Hematopoietic multipotent progenitor cell treated with erythropoietin and hydrocortisone succinate and interleukin-3 and kit ligand, for 6 days (in vitro differentiated cells): ENCODE data around the gene VASP.
A peak's percentile ranks its signal among the peaks of the same experiment; 100 is the strongest.
"Not testable (repeated sequence)": the region's sequence is repeated elsewhere in the genome, so short reads cannot be mapped to it uniquely, and the experiment has no call there.

Source experiments
- DNase-seq: peaks from one replicate; pipeline ENCODE4 v3.0.0-alpha.2; 2015

VASP gene

DNA sequence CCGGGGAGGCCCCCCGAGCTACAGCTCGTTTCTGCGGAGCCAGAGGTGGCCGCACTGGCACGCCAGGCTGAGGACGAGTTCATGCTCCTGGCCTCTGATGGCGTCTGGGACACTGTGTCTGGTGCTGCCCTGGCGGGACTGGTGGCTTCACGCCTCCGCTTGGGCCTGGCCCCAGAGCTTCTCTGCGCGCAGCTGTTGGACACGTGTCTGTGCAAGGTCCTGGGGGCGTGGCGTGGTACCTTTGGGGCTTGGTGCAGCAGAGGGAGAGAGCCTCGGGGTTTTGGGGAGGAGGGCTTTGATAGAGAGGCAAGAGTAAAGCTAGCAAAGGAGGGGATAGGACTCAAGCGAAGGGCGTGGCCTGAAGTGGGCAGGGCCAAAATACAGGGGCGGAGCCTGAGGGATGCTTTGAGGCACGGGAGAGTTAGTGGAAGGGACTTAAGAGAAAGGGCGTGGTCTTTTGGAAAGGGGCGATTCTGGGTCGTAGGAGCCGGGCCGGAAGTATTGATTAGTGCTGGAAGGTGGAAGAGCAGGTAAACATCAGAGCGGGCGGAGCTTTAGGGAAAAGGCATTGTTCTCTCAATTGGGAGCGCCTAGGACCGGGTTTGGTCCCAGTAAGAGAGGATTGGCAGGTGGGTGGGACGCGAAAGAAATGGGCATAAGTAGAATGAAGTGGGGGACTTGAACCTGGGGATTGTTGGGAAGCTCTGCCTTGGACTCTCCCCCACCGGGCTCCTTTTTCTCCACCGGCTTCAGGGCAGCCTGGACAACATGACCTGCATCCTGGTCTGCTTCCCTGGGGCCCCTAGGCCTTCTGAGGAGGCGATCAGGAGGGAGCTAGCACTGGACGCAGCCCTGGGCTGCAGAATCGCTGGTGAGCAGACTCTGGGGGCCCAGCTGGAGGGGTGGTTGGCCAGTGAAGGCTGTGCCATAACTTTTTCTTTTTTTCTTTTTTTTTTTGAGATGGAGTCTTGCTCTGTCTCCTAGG, 7.8 kb upstream of the VASP start:
- peak; percentile 77 for DNase-seq

DNA sequence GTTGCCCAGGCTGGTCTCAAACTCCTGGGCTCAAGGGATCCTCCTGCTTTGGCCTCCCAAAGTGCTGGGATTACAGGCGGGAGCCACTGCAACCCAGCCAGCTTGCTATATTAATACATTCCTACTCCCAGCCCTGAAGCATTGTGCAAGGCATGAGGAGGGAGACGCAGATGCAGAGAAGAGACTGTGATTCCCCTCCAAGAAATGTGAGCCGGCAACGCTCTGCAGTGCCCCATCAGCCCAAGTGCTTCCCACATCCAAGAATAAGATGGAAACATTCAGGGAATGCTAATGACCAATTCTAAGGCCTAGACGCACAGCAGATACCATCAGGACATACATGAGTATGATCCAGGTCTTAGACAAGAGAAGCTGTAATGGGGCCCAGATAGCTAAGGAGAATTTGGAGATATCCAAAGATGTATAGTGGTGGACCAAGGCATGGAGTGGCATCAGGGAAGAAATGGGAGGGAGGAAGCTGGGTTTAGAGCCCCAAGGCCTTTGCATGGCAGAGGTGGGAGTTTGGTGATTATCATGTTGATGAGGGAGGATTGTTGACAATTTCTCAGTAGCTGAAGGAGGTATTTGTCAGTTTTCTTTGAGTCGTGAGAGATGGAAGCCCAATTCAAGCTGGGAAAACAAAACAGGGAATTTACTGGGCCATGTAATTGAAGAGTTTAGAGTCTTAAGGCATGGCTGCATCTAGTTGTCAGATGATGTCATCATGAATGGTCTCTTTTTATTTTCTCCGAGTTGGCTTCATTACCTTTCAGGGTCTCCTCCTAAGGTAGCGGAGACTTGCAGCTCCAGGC, 6.2 kb upstream of the VASP start:
- no peak for DNase-seq

DNA sequence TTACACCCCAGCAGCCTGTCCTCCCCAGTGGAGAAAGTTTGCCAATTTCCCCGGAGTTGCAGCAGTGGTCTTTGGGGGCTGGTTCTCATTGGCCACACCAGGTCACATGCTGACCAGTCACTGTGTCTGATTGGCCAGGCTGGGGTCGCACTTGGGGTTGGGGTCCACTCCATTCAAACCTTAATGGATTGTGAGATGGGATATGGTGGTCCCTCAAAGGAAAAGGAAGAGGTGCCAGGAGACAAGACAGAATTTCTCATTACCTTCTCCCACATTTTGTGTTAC, 5.6 kb upstream of the VASP start:
- DNase-seq: no peak

DNA sequence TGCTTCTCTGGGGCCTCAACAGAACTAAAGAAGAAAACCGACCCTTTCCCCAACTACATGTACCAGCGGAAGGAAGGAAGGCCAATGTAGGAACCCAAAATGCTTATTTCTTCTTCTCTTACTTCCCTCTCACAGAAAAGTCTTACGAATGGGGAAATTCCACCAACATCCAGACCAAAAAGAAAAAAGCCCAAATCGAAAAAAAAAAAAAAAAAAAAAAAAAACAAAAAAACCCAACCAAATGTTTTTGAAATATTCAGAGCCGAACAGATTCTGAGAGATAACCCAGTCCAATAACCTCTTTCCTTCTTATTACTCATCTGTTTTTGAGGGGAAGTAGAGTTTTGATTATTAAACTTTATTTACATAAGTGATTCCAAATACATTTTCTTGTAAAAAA, 5.2 kb upstream of the VASP start:
- no peak for DNase-seq

DNA sequence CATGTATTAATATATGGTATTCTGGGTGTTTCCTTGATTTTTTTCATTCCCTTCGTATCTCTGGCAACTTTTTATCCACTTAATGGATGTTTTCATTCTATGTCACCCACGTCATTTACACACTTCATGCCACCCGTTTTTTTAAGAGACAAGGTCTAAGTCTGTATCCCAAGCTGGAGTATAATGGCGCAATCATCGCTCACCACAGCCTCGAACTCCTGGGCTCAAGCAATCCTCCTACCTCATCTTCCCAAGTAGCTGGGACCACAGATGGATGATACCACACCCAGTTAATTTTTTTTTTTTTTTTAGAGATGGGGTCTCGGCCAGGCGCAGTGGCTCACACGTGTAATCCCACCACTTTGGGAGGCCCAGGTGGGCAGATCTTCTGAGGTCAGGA, 3.4 kb upstream of the VASP start:
- no peak for DNase-seq

DNA sequence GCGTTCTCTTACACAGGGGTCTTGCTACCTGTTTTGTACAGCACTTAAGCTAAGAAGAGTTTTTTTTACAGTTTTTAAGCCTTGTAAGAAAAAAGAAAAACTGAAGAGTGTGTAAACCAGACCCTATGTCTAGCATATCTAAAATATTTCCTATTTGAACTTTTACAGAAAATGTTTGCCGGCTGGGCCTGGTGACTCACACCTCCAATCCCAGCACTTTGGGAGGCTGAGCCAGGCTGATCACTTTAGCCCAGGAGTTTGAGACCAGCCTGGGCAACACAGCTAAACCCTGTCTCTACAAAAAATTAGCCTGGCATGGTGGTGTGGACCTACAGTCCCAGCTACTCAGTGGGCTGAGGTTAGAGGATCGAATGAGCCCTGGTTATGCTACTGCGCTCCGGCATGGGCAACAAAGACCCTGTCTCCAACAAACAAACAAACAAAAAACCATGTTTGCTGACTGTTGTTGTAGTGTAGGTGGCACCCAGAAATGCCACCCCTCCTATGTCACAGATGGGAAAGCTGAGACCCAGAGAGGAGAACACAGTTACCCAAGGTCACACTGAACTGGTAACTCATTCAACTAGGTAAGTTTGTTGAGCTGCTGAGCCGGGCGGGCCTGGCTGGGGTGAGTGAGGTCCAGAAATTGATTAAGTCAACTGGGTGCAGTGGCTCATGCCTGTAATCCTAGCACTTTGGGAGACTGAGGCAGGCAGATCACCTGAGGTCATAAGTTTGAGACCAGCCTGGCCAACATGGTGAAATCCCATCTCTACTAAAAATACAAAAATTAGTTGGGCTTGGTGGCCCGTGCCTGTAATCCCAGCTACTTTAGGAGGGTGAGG, 1.9 kb upstream of the VASP start:
- no peak for DNase-seq

DNA sequence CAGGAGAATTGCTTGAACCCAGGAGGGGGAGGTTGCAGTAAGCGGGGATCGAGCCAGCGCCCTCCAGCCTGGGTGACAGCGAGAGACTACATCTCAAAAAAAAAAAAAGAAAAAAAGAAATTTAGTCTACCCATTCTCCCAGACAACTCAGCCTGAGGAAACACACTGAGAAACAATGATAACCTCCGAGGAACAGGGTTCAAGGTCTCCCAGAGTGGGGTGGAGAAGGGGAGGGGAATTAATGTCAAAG, 1.4 kb upstream of the VASP start:
- DNase-seq: no peak

DNA sequence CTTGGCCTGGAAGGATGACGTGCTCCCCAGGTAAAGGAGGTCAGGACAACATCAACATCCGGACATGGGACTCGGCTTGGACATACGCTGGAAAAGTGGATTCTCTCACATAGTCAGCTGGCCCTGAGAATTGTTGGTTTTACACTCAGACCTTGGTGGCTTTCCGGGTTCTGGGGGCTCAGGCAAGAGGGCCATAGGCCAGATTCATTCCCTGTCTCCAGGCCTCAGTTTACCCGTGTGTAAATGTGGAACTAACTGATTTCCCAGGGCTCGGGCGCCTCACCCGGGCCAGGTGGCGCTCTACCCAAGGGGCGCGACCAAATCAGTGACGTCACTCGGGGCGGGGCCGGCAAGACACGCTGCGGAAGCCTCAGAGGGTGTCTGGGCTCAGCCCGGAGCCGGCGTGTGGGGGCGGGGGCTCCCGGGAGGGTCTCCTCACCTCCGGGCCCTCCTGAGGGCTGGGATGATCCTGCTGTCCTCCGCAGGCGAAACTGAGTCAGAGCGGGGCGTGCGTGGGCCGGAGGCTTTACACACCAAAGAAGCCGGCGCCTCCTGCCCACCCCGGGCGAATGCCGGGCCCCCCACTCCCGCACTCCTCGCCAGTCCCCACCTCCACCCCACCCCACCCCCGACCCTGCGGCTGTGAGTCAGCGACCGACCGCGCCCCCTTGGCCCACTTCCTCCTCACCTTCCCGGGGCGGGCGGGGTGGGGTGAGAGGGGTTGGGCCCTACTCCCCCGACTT, 862 bp upstream of the VASP start:
- DNase-seq: peak; percentile 95

DNA sequence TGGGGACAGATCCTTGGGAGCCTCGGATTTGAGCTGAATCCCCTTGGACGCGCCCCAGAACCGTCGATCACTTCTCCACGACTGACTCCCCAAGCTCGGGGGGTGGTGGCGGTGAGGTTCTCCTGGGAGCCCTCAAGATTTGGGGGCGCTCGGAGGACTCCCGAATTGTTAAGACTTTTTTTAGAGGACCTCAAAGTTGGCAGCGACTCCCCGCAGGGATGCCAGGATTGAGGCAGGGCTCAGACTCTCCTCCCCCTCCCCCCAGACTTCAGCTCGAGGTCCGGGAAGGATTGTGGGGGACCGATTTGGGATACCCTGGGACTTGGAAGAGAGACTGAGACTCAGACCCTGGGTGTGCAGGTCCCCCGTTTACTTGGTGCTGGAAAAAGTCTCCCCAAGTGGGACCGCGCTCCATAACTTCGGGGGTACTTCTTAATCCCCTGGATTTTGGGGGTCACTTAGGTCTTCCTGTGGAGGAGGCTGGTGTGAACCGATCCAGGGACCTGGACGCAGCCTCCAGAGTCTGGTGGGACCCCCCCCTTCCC, 665 bp downstream of the VASP start:
- DNase-seq: peak; percentile 32

DNA sequence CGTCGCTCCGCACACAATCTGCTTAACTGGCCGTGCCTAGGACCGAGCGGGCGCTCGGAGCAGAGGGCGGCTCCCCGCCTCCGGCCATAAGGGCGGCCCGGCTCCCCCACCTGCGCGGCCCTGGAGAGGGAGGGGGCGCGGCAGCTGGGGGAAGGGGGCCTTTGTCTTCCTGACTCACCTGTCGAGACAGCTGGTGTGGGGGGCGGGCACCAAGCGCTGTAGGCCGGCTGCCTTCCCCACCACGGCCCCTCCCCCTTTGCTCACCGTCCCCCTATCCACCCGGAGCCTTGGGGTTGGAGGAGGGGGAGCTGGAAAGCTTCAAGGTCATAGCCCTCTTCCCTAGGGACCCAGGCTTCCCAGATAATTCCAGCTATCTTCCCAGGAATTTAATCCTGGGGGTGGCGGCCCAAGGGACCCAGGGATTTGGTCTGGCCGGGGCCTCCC, 1.2 kb downstream of the VASP start:
- peak; percentile 38 for DNase-seq

DNA sequence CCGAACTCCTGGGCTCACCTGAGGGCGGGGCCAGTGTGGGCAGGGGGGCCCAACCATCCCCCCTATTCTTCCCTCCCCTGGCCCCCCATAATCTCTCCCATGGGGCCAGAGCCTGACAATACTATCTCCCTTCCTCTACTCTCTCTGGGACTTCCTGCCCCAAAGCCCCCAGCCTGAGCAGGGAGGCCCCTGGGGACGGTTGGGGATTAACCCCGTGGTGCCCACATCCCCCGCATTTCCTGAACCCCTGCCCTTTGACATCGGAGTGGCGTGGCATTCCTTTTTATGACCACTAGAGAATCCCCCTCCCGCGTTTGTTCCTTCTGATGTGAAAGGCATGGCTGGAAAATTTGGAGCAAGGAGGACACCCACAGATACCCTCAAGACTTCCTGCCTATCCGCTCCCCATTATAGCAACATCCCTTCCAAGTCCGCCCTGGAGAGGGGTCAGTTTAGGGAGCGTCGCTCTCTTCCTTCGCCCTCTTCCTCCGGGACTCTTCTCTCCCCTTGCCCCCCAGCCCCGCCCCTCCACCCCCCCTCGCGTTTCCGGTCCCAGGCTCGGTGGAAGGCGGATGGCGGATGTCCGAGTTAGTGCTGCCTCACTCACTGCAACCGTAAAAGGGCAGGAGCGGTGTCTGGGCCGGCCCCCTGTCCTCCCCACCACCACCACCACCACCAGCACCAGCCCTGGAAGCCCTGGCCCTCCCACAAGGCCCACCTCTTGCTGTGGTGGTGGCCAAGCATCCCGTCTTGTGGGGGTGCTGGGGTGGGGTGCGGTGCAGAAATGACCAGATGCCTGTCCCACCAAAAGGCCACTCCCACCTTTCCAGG, 1.8 kb downstream of the VASP start:
- peak; percentile 73 for DNase-seq

DNA sequence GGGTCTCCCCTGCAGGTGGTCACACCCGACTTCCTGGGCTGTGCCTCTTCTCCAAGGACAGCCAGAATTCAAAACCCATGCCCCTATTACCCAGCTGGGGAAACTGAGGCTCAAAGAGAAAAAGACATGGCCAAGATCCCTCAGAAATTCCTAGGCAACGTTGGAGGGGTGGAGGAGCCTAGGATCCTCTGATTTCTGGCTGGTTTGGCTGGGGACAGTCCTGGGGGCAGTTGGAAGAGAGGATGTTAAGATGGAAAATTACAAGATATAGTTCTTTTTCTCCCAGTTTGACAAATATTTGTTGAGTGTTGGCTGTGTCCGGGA, 2.4 kb downstream of the VASP start:
- DNase-seq: no peak

DNA sequence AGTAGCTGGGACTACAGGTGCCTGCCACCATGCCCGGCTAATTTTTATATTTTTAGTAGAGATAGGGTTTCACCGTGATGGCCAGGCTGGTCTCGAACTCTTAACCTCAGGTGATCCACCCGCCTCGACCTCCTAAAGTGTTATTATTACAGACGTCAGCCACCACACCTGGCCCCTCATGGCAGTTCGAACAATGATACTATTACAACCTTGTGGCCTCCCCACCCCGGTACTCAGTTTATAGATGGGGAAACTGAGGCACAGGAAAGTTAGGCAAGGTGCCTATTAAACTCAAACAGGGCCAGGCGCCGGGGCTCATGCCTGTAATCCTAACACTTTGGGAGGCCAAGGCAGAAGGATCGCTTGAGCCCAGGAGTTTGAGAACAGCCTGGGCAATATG, 3.1 kb downstream of the VASP start:
- DNase-seq: not testable (repeated sequence)

DNA sequence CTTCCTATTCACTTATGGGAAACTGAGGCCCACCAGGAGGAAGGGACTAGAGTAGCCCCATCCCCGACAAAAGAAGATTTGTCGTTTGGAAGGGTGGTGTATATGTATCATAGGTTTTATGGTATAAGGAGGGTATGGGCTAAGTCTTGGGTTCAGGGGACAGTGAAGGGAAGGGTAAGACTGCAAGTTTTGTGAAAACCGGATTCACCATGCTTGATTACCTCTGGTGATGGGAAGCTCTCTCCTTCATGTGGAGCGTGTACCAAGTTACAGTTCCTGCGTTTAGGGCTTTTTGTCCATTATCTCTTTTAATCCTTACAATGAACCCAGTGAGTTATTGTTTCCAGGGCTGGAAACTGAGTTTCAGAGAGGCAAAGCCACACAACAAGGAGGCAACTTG, 3.8 kb downstream of the VASP start:
- DNase-seq: no peak

DNA sequence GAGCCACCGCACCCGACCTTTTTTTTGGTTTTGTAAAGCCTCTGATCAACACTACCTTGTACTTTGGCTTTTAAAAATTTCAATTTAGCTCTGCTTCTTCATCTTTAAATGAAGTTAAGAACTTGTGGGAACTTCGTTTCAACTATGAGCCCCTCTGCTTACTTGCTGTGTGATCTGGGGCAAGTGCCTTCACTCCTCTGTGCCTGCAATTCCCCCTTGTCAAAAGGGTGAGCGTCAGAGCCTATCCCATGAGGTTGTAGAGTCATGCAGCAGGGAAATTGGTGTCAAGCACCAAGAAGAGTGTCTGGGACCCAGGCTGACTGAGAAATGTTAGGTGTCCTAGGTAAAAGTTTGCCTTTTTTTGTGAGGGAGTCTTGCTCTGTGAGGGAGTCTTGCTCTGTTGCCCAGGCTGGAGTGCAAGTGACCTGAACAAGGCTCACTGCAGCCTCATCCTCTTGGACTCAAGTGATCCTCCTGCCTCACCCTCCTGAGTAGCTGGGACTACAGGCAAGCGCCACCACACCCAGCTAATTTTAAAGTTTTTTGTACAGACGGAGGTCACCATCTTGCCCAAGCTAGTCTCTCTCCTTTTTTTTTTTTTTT, 5.7 kb downstream of the VASP start:
- DNase-seq: no peak

DNA sequence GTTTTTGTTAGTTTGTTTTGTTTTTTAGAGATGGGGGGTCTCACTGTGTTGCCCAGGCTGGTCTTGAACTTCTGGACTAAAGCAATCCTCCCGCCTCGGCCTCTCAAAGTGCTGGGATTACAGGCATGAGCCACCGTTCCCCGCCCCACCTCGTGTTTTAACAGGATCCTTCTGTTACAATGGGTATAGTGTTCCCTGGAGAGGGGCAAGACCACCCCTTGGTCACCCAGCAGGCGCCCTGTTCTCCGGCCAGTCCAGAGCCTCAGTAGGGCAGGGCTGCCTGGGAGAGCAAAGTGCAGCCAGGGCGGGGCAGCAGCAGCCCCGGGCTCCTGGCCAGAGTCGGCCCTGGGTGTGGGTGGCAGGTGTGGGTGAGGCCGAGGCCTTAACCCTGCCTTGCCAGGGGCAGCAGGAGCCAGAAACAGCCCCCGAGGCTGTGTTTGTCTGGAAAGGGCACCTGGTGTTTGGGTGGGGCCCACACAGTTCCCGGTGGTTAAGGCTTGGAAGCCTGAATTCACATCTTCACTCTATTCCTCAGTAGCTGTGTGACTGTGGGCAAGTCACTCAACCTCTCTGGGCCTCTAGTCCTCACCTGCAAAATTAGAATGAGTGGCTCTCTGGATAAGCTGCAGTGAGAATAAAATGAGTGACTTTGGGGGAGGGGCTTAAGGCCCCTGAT, 7.2 kb downstream of the VASP start:
- no peak for DNase-seq

DNA sequence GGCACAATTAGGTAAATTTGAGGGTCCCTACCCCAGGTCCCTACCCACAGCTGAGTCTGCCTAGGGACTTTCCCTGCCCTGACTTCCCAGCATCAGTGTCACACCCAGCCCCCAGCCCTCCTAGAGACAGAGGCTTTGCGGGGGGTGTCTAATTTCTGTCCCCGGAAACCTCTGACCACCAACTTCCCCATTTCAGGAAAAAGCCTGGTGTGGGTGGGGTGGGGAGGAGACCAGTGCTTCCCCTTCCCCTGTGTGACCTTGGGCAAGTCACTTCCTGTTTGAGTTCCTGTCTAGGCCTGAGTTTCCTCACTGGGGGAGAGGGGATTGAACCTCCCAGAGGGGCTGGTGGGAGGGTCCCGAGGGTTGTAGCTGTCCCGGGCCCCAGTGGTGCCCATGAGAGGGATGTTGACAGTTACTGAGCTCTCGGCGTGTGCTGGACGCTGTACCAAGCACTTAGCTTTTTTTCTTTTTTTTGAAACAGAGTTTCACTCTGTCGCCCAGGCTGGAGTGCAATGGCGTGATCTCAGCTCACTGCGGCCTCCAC, 7.9 kb downstream of the VASP start:
- DNase-seq: peak; percentile 66

DNA sequence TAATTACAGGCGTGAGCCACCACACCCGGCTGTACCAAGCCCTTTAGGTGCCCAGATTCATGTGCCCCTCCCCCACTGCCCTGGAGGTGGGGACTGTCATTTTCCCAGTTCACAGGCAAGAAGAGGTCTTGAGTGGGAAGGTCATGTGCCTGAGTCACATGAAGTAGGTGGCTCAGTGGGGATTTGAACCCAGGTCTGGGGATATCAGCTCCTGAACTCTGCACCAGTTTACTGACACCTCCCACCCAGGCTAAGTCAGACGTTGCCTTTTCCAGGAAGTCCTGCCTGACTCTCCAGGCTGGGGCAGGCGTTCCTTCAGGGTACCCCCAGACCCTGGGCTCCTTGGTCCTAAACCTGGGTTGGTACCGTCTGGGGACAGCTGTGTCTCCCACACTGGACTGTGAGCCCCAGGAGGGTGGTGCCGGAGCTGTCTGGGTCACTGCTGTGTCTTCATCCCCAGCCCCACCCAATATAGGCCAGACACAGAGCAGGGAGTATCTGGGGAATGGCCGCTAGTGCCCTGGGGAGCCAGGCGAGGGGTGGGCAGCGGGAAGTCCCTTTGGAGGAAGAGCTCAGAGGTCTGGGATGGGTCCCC, 8.6 kb downstream of the VASP start:
- DNase-seq: no peak

DNA sequence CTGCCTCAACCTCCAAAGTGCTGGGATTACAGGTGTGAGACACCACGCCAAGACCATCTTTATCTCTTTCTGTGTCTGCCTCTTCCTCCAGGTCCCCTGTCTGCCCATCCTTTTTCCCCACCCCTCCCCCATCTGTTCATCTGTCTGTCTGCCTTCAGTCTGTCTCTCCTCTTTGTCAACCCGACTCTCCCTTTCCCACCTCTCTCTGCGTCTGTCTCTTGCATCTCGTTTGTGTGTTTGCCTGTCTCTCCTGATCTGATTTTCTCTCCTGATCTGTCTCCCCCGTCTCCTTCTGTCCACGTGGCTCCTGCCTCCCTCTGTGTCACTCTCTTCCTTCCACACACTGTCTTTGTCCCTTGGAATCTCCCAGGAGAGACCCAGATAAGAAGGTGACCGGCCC, 10.0 kb downstream of the VASP start:
- no peak for DNase-seq
